CD14-positive monocyte (primary cell): Measurements from ENCODE around the gene FAF1. TPM values are rescaled to one million over a fixed set of nuclear protein-coding genes. Genes with fewer than 3 reads are reported as not detected.

Experiments
- DNase-seq, 3 donors: peaks; one replicate each; pipeline ENCODE4 v3.0.0-alpha.2; 2011 to 2022
- H2AFZ ChIP-seq: 2 replicates; pipeline ENCODE4 v1.6.0; 2012; ENCODE audit warnings: mild to moderate bottlenecking, low read depth, low read length, inconsistent platforms; ENCODE audit not compliant: insufficient read depth, poor library complexity, severe bottlenecking
- H3K27ac ChIP-seq, 2 donors: 1 replicate in 1 of 2; 2 replicates in 1 of 2; pipeline ENCODE4 v1.5.1; 2012 to 2013; ENCODE audit warnings: low read length in 2 of 2, control low read depth in 1 of 2, inconsistent platforms in 1 of 2, low read depth in 1 of 2, mild to moderate bottlenecking in 1 of 2
- H3K27me3 ChIP-seq, 2 donors: one replicate each; pipeline versions ENCODE4 v1.6.0 to v1.6.1; 2011 to 2013; ENCODE audit warnings: low read length in 2 of 2; ENCODE audit not compliant: control insufficient read depth in 2 of 2, insufficient read depth in 2 of 2
- H3K36me3 ChIP-seq, 2 donors: replicated peaks in 1 of 2; 1 replicate in 1 of 2; 2 replicates in 1 of 2; pipeline versions ENCODE4 v1.5.1 to v1.6.1; 2012 to 2013; ENCODE audit warnings: low read length in 2 of 2, control low read depth in 1 of 2, inconsistent platforms in 1 of 2, mild to moderate bottlenecking in 1 of 2; ENCODE audit not compliant: insufficient read depth in 2 of 2, control insufficient read depth in 1 of 2
- H3K4me1 ChIP-seq, 2 donors: 1 replicate in 1 of 2; 2 replicates in 1 of 2; pipeline versions ENCODE4 v1.5.1 to v1.6.1; 2012 to 2013; ENCODE audit warnings: low read length in 2 of 2, control low read depth in 1 of 2, inconsistent platforms in 1 of 2, mild to moderate bottlenecking in 1 of 2, moderate library complexity in 1 of 2; ENCODE audit not compliant: insufficient read depth in 2 of 2, control insufficient read depth in 1 of 2
- H3K4me2 ChIP-seq: replicated peaks from 2 replicates; pipeline ENCODE3; 2012; ENCODE audit warnings: low read length, moderate library complexity, mild to moderate bottlenecking; ENCODE audit not compliant: poor library complexity, severe bottlenecking; ENCODE audit errors: extremely low read depth
- H3K4me3 ChIP-seq, 3 experiments: fragments of 200-600 bp in 1 of 3; sonication (generic) in 1 of 3; replicated peaks in 1 of 3; 1 replicate in 2 of 3; 2 replicates in 1 of 3; pipeline ENCODE4 v1.5.1; 2011 to 2013; ENCODE audit warnings: low read length in 3 of 3, mild to moderate bottlenecking in 3 of 3, control low read depth in 2 of 3, low read depth in 2 of 3, inconsistent platforms in 1 of 3, moderate library complexity in 1 of 3
- H3K79me2 ChIP-seq: 2 replicates; pipeline ENCODE4 v1.6.0; 2012; ENCODE audit warnings: mild to moderate bottlenecking, control low read depth, inconsistent platforms, low read length, moderate library complexity; ENCODE audit not compliant: insufficient read depth
- H3K9ac ChIP-seq: 2 replicates; pipeline ENCODE4 v1.6.0; 2017; ENCODE audit warnings: low read length, mild to moderate bottlenecking; ENCODE audit not compliant: insufficient read depth, poor library complexity, severe bottlenecking
- H3K9me3 ChIP-seq, 2 donors: replicated peaks in 1 of 2; 1 replicate in 1 of 2; 2 replicates in 1 of 2; pipeline versions ENCODE4 v1.5.1 to v1.6.1; 2012 to 2013; ENCODE audit warnings: low read length in 2 of 2, control low read depth in 1 of 2; ENCODE audit not compliant: control insufficient read depth in 1 of 2, insufficient read depth in 1 of 2
- H4K20me1 ChIP-seq: 2 replicates; pipeline ENCODE4 v1.6.0; 2012; ENCODE audit warnings: mild to moderate bottlenecking, low read length, control low read depth, moderate library complexity; ENCODE audit not compliant: insufficient read depth
- H3K27ac Mint-ChIP-seq, 7 donors: one replicate each; pipeline ENCODE4 v1.8.0; 2020; ENCODE audit warnings: mild to moderate bottlenecking in 7 of 7, mixed read lengths in 7 of 7, moderate library complexity in 6 of 7, inconsistent platforms in 2 of 7
- H3K27me3 Mint-ChIP-seq, 3 donors: one replicate each; pipeline ENCODE4 v1.8.0; 2021 to 2022; ENCODE audit warnings: low read depth in 3 of 3, mild to moderate bottlenecking in 3 of 3, mixed read lengths in 3 of 3, moderate library complexity in 3 of 3, inconsistent platforms in 1 of 3
- H3K36me3 Mint-ChIP-seq, 2 donors: one replicate each; pipeline ENCODE4 v1.8.0; 2020; ENCODE audit warnings: mixed read lengths in 2 of 2, inconsistent platforms in 1 of 2, mild to moderate bottlenecking in 1 of 2
- H3K4me1 Mint-ChIP-seq: one replicate; pipeline ENCODE4 v1.8.0; 2020; ENCODE audit warnings: mild to moderate bottlenecking, mixed read lengths
- H3K4me3 Mint-ChIP-seq, 2 donors: one replicate each; pipeline ENCODE4 v1.8.0; 2020; ENCODE audit warnings: mild to moderate bottlenecking in 2 of 2, mixed read lengths in 2 of 2, moderate library complexity in 1 of 2
- H3K9me3 Mint-ChIP-seq, 7 donors: one replicate each; pipeline ENCODE4 v1.8.0; 2020 to 2022; ENCODE audit warnings: mixed read lengths in 7 of 7, mild to moderate bottlenecking in 6 of 7, moderate library complexity in 6 of 7, inconsistent platforms in 2 of 7
- CTCF ChIP-seq: fragments of 200-600 bp; IDR thresholded peaks from one replicate; pipeline ENCODE4 v1.8.0; 2022; ENCODE audit warnings: antibody characterized with exemption, mild to moderate bottlenecking
- WGBS: methylation state at CpG from one replicate; pipeline ENCODE4 v1.1.5; 2013; ENCODE audit warnings: missing lambda C conversion rate; ENCODE audit not compliant: insufficient coverage; 5-methylcytosine and 5-hydroxymethylcytosine counted together
- intact Hi-C, 2 donors: fragments of 100-400 bp; cut with micrococcal nuclease; formaldehyde crosslinking; loops; one replicate each; pipeline versions ENCODE4 v1.15.0 to v1.15.1; 2023
- polyA plus RNA-seq, 3 donors: library from polyadenylated mRNA; depleted of rRNA in 1 of 3; unstranded in 2 of 3; stranded (reverse) in 1 of 3; fragments of 300-500 nt in 2 of 3; fragments of >200 nt in 1 of 3; fragmentation: Illumina TruSeq in 2 of 3; gene quantifications; 1 replicate in 2 of 3; 2 replicates in 1 of 3; pipeline ENCODE4 v1.2.3, GENCODE V29; 2012 to 2021

Gene FAF1
- polyA plus RNA-seq, 3 donors: 11.4 to 29.6 (median 16.9) TPM

- H3K4me3 ChIP-seq: no peak overlapping the region
Measured at GRCh38 chr1:50473513-50473912, 486.6 kb downstream of the FAF1 start.

GRCh38 chr1:50471967-50472366 is 488.1 kb downstream of the FAF1 start:
- H3K27me3 ChIP-seq: no peaks in the 10 kb centered on the region
- no peak overlapping the region for H3K27ac Mint-ChIP-seq
- no peak overlapping the region for H3K9ac ChIP-seq
- DNase-seq: no peak
- peaks cover 43 to 45% of the 10 kb centered on the region in 2 donors for H3K36me3 Mint-ChIP-seq
- no peak for TF ChIP-seq CTCF
- no peaks in the 10 kb centered on the region for H3K79me2 ChIP-seq
- no peak overlapping the region for H3K27ac ChIP-seq
- intact Hi-C loops: no loop called here
- no peaks in the 10 kb centered on the region for H3K9me3 Mint-ChIP-seq
- H2AFZ ChIP-seq: no peak overlapping the region
- no peaks in the 10 kb centered on the region for H3K4me1 Mint-ChIP-seq
- H3K9me3 ChIP-seq: no peaks in the 10 kb centered on the region
- no peak overlapping the region for H3K4me2 ChIP-seq
- WGBS: 40% methylated on average over 1 of the region's 3 CpGs
- no peaks in the 10 kb centered on the region for H4K20me1 ChIP-seq
- H3K4me1 ChIP-seq: no peaks in the 10 kb centered on the region
- no peaks in the 10 kb centered on the region for H3K27me3 Mint-ChIP-seq
- H3K4me3 ChIP-seq: no peak overlapping the region
- no peak overlapping the region for H3K4me3 Mint-ChIP-seq
- H3K36me3 ChIP-seq: peaks cover 27 to 32% of the 10 kb centered on the region in 2 donors

More at GRCh38 chr1:50473513-50473912, 486.6 kb downstream of the FAF1 start:
- H3K27ac Mint-ChIP-seq: no peak overlapping the region
- Histone ChIP-seq H3K27me3 (no peaks in the 10 kb centered on the region), H3K9ac (no peak overlapping the region), H3K4me1 (no peaks in the 10 kb centered on the region), H3K36me3 (peaks cover 27 to 32% of the 10 kb centered on the region in 2 donors), H2AFZ (no peak overlapping the region), H3K9me3 (no peaks in the 10 kb centered on the region), H3K4me2 (no peak overlapping the region), H4K20me1 (no peaks in the 10 kb centered on the region), H3K79me2 (no peaks in the 10 kb centered on the region), H3K27ac (no peak overlapping the region)
- H3K9me3 Mint-ChIP-seq: no peaks in the 10 kb centered on the region
- no peaks in the 10 kb centered on the region for H3K27me3 Mint-ChIP-seq
- H3K4me1 Mint-ChIP-seq: no peaks in the 10 kb centered on the region
- H3K36me3 Mint-ChIP-seq: peaks cover 43 to 45% of the 10 kb centered on the region in 2 donors
- no peak for DNase-seq
- no peak overlapping the region for H3K4me3 Mint-ChIP-seq
- intact Hi-C loops: no loop called here
- TF ChIP-seq CTCF: no peak
